HG02623 (cell line): Measurements from ENCODE around the gene NPTXR.
"Not testable (repeated sequence)": the region's sequence is repeated elsewhere in the genome, so short reads cannot be mapped to it uniquely, and the experiment has no call there.

Source experiments
- ATAC-seq: cut with Tn5 transposase; IDR thresholded peaks from one replicate; pipeline ENCODE4 v1.9.1; 2021; ENCODE audit warnings: moderate library complexity; ENCODE audit not compliant: unreplicated experiment

NPTXR gene

DNA sequence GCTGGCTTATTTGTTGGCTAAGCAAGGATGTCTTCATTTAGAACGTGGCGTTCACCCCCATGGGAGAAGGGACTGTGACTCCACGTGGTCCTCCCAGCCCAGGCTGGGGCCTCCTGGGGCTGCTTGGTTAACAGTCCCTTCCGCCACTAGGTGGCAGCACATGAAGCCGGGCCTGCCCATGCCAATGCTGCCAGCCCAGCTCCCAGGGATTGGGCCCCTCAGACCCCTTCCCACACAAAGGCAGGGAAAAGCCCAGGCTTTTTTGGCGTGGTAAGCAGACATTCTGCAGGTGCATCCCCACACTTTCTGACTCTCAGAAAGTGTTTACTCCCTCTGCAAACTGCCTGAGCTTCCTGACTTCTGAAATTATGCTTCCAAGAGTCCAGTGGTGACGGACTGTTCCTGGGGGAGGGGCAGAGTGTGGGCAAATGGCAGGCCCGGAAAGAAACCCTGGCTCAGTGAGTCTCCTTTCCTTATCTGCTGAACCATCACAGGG lies 25.1 kb upstream of the NPTXR start:
- no peak for ATAC-seq

DNA sequence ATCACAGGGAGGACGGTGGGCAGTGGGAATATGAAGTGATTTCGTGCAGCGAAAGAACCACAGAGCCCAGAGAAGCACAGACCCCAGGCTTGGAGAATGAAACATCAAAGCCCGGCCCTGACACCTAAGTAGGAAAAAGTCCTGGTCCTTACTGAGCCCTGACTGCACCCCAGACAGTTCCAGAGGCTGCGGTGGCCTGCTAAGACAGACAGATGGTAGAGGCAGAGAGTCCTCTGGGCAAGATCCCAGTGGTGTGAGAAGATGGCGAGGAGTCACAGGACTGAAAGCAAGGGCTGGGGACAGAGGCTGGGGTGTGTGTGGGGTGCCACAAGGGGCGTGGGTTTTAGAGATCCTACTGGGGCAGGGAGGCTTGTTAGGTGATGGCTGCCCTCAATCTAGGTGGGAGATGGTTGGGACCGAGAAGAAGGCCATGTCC lies 24.5 kb upstream of the NPTXR start:
- no peak for ATAC-seq

DNA sequence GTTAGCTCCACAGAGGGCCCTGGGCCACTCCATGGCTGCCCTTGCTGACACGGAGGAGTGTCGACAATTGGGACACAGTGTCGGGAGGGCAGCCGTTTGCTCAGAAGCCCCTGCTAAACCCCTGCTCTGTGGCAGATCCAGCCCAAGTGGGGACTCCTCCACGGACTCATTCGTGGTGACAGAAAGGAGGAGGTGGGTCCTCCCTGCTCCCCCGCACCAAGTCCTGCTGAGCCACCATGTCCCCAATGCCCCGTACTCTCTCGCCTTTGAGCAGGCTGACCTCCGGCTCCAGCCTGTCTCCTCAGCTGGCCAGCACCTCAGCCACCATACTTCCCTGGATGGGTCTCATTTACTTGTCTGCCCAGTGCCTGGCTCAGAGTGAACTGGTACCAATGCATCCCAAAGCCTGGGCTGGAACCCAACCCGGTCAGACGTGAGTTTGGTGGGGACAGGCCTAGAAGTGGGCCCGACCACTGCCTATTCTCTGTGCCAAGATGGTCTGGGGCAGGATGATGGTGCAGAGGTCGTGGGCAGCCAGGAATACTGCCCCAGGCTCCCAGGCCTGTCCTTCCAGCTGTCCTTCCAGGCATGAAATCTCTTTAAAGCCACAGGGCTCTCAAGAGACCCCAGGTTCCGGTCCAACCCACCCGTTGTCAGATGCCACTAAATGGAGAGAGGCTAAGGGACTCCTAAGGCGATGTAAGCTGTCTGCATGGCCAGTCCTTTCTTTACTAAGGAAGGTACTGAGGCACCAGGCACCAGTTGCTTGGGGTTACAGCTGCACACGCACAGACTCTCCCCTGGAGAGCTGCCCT lies 23.9 kb upstream of the NPTXR start:
- ATAC-seq, result no peak

DNA sequence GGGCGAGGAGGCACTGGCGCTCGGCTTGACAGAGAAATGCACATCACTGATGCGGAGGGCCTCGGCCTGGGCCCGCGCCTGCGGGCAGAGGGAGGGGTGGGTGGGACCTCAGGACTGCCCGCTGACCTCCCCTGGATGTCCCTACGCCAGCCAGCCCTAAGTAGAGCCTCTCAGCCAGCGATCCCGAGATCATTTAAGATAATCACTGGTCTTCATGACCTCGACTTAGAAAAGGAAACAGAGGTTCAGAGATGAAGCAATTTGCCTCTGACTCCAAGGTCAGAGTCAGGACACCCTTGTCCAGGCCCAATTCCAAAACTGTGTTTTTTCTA lies 23.3 kb upstream of the NPTXR start:
- ATAC-seq, result no peak

DNA sequence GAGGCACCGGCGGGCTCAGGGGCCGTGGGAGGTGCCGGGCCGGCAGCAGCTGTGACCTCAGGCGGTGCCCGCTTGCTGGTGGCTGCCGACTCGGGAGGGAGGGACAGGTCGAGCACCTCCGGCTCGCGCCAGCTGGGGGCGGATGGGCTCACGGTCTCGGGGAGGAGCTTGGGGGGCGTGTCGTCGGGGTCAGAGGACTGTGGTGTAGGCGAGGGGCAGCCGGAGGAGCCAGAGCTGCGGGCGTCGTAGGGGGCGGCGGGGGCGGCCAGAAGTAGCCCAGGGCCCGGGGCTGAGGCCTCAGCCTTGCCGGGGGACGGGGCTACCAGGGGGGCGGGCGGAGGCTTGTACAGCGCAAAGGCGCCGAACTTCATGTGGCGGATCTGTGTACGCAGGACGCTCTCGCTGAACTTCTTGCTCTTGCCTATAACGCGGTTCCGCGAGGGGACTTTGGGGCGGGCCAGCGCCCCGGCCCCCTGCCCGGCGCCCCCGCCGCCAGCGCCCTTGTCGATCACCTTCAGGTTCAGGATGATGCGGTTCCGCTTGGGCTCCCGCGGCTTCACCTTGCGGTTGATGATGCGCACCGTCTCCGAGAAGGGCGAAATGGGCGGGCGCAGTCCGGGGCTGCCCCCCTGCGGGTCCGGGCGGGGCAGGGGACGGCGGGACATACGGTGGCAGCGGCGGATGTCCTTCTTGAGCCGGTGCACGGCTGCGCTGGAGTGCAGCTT lies 22.7 kb upstream of the NPTXR start:
- ATAC-seq, result no peak

DNA sequence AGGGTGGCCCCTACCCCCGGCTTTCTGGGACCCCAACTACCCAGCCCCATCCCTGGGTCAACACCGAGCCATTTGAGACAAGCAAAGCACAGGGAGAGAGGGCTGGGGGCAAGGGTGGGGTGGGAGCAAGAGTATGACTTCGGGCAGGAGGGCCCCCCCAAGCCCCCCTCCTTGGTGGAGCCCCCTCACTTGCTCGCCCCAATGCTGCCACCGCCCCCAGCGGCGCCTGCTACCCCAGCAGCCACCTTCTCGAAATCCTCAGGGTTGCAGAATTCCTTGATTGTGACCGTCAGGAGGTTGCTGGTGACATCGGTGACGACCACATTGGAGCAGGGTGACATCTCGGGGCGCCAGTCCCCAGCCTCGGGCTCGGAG lies 22.2 kb upstream of the NPTXR start:
- no peak for ATAC-seq

DNA sequence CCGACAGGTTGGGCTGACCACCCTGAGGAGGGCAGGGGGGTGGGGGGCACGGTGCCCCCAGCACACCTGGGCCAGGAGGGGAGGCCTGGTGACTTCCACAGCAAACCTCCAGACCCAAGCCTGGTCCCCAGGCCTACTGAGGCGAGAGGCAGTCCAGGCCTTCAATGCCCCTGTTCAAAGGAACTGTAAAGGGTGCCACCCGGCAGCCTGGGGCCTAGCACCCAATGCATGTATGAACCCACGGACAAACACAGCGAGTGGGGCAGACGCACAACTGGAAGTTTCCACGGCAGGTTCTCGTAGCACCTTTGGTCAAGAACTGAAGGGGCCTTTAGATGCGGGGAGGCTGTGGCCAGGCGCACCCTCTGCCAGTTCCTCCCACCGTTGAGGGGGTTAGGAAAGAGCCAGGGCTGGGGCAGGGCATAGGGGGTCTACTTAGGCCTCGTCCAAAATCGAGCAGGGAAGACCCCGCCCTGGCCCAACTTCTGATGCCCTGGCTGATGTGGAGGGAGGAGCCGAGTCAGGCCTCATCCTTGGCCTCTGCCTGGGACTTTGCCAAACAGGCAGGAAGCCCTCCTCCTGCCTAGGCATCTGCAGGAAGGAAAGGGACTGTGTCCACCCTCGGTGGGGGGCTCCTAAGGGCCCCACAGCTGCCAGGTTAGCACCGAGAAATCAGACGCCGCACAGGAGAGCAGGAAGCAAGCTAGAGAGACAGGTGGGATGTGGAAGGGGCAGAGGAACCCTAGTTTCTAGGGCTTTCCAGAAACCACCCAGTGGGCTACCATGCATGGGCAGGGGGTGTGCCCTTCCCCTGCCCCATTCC lies 21.6 kb upstream of the NPTXR start:
- no peak for ATAC-seq

DNA sequence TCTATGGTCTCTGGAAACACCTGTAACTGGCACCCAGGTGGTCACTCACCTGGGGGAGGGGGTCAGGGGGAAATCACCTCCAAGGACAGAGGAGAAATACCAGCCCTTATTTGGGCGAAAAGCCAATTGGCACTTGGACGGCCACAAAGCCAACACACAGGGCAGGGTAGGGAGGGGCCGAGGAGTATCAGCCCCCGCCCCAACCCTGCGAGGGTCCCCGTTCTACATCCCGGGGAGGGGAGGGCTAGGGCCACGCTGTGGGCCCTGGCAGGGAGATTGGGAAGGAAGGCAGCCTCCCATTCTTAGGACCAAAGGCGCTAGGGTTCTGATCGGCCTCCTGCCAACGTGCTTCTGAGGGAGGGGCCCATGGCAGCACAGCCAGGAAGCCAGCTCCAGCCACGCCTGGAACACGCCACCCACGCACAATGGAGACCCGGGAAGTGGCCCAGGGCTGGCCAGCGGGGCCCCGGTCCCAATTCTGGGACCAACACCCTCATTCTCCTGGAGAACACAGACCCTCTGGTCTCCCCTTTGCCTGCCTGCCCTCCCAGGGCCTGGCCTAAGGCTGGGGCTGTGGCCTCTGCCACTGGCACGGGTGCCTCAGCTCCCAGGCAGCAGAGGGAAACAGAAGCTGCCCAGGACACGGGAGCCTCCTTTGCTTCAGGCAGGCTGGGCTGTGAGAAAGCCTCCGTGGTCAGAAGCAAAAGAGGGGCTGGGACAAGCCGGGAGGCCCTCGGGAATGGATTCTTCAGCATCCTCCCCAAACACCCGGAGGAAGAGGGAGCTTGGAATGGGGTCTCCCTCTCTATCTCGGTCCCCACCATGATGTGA lies 20.7 kb upstream of the NPTXR start:
- ATAC-seq, result no peak

DNA sequence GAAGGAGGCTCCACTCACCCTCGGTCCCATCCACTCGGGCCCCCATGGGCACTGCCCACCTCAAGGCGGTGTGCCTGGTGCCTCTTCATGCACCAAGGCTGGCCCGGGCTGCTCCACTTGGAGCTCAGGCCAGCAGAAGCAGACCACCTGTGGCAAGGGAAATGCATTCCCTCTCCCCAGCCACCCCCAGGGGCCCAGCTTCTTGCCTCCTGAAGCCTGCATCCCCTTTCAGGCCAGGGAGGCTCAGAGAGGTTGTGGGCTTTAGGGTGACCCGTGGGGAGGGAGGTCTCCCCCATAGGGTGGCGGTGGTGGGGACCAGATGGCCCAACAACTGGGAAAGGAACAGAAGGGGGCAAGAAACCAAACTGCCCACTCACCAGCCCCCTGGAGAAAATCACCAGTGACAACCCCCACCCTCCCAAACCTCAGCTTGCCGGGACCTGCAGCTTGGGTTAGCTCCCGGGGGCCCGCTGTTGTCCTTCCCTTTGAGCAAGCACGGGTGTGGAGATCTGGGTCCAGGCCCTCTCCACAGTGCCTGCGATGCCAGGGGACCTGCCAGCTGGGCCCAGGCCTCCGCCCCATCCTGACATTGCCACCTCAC lies 19.8 kb upstream of the NPTXR start:
- no peak for ATAC-seq

DNA sequence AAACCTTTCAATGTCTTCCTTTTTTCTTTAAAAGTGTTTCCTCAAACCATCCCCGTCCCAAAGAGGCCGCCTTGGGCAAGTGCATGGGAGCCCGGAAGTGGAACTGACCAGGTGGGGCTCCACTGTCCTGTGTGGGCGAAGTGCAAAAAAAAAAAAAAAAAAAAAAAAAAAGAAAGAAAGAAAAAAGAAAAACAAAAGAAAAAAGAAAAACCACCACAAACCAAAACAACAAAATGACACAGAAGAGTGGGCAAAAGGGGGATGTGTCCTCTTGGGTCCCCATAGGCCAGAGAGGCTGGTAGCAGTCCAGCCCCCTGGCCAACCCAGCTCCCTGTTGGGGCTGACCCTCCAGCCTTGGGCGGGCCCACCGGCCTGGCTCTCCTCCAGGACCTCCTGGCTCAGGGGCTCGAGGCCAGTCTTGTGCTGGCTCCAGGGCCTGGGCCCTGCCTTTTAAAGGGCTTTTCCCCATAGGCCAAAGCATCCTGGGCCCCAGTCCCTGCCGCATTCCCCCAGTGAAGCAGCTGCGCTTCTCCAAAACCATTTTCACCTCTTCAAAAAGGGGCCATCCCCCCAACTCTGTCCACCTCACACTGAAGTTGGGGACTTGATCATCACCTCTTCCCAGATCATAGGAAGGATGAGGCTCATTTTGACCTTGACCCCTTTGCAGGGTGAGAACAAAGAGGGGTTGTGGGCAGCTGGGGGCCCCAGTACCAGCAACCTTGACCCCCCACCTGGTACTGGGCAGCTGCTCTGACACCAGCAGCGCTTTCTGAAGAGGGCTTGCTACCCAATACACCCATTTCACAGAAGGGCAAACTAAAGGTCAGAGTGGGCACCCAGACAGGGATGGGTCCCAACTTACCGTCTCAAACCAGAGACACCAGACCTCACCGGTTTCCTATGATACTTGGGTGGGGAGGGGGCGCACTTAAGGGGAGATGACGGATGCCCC lies 18.8 kb upstream of the NPTXR start:
- no peak for ATAC-seq

DNA sequence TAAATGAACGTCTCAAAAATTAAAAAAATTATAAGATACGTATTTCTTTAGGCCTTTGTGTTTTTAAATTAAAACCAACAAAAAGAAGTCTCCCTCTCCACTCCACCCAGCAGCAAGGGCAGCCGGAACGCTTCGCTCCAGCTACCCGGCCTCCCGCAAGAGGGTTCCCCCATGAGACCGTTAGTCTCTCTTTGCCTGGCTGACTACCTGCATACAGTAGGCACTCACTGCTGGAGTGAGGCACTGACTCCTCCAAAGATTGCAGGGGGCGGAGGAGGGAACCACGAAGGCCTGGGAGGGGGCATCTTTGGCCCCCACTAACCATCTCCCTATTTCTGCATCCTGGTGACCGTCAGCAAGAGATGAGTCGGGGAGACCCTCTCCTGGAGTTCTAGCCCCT lies 18.1 kb upstream of the NPTXR start:
- ATAC-seq, result no peak

DNA sequence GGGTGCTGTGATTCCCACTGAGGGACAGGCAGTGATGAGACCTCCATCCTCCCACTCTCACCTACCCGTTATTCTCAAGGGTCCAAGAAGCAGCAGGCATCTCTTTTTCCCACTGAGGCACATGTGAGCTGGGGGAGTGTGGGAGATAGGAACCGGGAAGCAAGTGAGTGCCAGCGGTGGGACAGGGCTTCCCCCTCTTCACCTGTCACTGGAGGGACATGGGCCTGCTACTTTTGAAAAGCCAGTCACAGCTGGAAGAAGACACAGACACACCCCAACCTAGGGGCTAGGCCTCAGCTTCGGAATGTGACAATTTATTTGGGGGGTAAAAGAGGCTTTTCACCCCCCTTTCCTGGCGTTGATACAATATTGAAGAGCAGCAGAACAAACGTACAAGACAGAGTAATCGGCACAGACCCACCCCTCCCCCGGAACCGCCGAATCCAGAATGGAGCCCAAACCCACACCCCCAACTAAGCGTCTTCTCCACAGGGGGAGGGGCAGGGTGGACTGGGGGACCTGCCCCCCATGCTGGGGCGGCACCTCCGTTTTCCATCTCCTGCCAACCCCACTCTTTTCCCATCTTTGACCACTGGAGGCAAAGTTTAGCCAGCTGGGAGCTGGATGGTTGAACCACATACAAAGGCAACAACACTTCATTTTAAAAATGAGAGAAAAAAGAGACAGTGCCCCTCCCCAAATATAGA lies 17.5 kb upstream of the NPTXR start:
- no peak for ATAC-seq

DNA sequence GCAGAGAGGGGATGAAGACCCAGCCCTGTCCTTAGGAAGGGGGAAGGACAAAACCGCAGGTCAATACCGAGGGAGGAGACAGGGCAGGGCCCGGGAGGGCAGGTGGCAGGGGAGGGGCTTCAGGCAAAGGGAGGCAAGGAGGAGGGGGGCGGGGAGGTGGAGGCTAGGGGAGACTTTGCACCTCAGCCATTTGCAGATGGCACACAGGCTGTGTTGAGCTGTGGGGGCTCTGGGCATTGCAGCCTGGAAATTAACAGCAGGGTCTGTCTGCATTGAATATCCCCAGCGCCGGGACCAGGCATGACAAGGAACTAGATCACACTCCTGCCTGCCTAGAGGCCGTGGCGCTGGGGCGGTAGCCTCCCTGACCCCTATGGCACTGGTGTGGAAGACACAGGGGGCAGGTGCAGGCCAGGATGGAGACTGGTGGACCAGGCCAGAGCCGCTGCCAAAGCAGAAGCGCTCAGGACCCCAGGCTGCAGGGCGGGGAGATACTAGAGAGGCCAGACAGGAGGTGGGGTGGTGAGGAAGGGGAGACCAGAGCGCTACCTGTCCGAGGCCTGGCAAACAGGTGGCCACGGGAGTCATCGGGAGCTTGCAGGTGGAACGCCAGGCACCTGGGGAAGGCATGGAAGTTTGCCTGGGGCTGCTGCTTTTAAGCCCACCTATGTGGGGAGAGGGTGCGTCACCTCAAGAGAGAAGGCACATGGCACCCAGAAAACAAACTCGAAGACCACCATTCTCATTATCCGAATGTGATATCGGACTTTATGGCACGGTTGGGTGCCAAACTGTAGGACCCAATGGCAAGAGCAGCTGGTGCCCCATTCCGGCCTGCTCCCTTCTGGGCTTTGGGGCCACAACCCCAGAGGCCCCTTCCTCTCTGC lies 16.7 kb upstream of the NPTXR start:
- no peak for ATAC-seq

DNA sequence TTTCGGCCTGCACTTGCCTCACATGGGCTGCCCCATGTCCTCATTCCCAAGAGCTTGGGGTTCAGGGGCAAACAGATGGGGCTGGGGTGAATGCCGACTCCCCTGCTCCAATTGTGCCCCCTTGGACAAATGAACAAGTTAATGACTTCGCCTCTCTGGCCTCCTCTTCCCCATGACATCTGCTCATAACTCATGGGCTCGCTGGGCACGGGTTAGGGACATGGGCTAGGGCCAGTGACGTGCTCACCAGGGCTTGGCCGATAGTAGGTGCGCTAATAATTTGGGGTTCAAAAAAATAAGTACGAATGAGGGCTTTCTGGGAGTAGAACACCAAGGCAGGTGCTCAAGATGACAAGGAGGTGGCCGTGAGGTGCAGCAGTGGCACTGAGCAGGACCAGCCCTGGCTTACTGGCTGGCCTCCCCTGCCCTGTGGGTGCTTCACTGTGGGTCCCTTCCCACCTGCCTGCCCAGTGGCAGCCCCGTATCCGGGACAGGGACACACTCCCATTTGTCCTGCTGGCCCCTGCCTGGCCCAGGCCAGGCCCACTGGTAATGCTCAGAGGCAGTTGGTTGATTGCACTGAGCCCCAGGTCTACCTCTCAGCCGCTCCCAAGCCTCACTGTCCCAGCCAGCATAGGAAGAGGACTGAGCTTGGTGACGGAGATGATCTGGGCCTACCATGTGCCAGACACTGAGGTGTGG lies 15.9 kb upstream of the NPTXR start:
- no peak for ATAC-seq

DNA sequence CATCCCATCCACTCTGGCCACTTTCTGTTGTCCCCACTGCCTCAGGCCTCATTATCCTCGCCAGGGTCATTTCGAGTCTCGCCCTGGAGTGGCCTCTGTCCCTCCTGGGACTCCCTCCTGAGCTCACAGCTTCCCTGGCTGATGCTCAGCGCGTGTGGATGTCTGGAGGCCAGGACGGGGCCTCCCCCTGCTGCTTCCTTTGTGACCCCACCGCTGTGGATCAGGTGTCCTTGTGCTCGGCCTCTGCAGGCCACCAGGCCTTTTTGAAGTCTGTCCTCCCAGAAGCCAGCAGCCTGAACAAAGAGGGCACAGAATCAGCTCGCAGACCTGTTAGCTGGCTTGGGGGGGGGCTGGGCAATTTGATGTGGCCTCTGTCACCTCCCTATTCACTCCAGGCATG lies 14.7 kb upstream of the NPTXR start:
- ATAC-seq, result no peak

DNA sequence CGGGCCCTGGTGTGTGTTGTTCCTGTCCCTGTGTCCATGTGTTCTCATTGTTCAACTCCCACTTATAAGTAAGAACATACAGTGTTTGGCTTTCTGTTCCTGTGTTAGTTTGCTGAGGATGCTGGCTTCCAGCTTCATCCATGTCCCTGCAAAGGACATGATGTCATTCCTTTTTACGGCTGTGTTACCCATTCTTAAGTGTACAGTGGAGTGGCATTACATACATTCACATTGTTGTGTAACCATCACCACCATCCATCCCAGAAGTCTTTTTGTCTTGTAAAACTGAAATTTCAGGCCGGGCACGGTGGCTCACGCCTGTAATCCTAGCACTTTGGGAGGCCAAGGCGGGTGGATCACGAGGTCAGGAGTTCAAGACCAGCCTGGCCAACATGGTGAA lies 10.6 kb upstream of the NPTXR start:
- ATAC-seq, result not testable (repeated sequence)

DNA sequence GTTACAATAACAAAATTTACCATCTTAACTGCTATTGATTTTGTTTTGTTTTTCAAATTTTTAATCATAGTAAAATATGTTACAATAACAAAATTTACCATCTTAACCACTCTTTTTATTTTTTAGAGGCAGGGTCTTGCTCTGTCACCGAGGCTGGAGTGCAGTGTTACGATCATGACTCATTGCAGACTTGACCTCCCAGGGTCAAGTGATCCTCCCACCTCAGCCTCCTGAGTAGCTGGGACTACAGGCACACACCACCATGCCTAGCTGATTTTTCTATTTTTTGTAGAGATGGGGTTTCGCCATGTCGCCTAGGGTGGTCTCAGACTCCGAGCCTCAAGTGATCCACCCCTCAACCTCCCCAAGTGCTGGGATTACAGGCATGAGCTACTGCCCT lies 10.1 kb upstream of the NPTXR start:
- ATAC-seq, result not testable (repeated sequence)
